HK-2 (cell line): Measurements from ENCODE around the gene RAPGEF1.

Source experiments
- DNase-seq: peaks from one replicate; pipeline ENCODE4 v3.0.0-alpha.2; 2018; ENCODE audit not compliant: unreplicated experiment

Gene RAPGEF1

GRCh38 chr9:131747352-131747751 is 7.5 kb upstream of the RAPGEF1 start:
- no peak for DNase-seq

GRCh38 chr9:131745610-131746009 is 5.7 kb upstream of the RAPGEF1 start:
- DNase-seq = no peak

- no peak for DNase-seq
These were observed 4.9 kb upstream of the RAPGEF1 start for GRCh38 chr9:131744720-131745201.

GRCh38 chr9:131744171-131744719 is 4.4 kb upstream of the RAPGEF1 start:
- DNase-seq = no peak

GRCh38 chr9:131743501-131743900 is 3.6 kb upstream of the RAPGEF1 start:
- no peak for DNase-seq

GRCh38 chr9:131743096-131743495 is 3.2 kb upstream of the RAPGEF1 start:
- no peak for DNase-seq

- no peak for DNase-seq
These were observed 1.0 kb upstream of the RAPGEF1 start for GRCh38 chr9:131740898-131741297.

GRCh38 chr9:131739133-131739958 is 530 bp downstream of the RAPGEF1 start:
- DNase-seq = peak; percentile 41

GRCh38 chr9:131738293-131739132 is 1.4 kb downstream of the RAPGEF1 start:
- DNase-seq = no peak

- DNase-seq = no peak
These were observed 2.5 kb downstream of the RAPGEF1 start for GRCh38 chr9:131737426-131737825.

- DNase-seq = no peak
These were observed 3.4 kb downstream of the RAPGEF1 start for GRCh38 chr9:131736431-131736830.

GRCh38 chr9:131735238-131736128 is 4.4 kb downstream of the RAPGEF1 start:
- no peak for DNase-seq

- DNase-seq = no peak
These were observed 5.1 kb downstream of the RAPGEF1 start for GRCh38 chr9:131734781-131735180.

- peak; percentile 54 for DNase-seq
These were observed 5.7 kb downstream of the RAPGEF1 start for GRCh38 chr9:131734165-131734610.

- DNase-seq = peak; percentile 89
These were observed 6.3 kb downstream of the RAPGEF1 start for GRCh38 chr9:131733541-131734061.

- DNase-seq = no peak
These were observed 7.1 kb downstream of the RAPGEF1 start for GRCh38 chr9:131732636-131733289.

- DNase-seq = no peak
These were observed 7.8 kb downstream of the RAPGEF1 start for GRCh38 chr9:131732061-131732526.

GRCh38 chr9:131731644-131732043 is 8.2 kb downstream of the RAPGEF1 start:
- DNase-seq = no peak

- no peak for DNase-seq
These were observed 8.6 kb downstream of the RAPGEF1 start for GRCh38 chr9:131731237-131731636.

- no peak for DNase-seq
These were observed 10.9 kb downstream of the RAPGEF1 start for GRCh38 chr9:131728961-131729360.
